ENCODE data around the gene ZNF575. TPM values are rescaled to one million over a fixed set of nuclear protein-coding genes. Genes with fewer than 3 reads are reported as not detected.

Gene ZNF575
- total and polyA plus RNA-seq, 10 of the 15 experiments (the other 5 are each of a cell fraction or from before 2014, with no cell fraction given) = 0.18 to 2.8 (median 0.75) TPM

- ChIA-PET POLR2A (no interaction called here), SMC1A (ENCODE audit: uncharacterized antibody, unreplicated experiment) (no interaction called here), CTCF (interaction anchor here (4.9 kb wide), 1 partner anchor 56 kb away, joined by 36 read pairs; the partner anchor contains the start of gene IRGQ), RAD21 (ENCODE audit: unreplicated experiment) (no interaction called here)
- no TSS peak for BruUV-seq (replicated peaks)
- H3K4me1 ChIP-seq (ENCODE audit: control insufficient read depth, insufficient read depth, low read length) = no peaks in the 10 kb centered on the region
- H3K36me3 ChIP-seq (ENCODE audit: control insufficient read depth in 2 of 2, insufficient read depth in 2 of 2, low read length in 1 of 2) = peaks cover 5 to 6% of the 10 kb centered on the region in 2 experiments
- H4K20me1 ChIP-seq (ENCODE audit: control insufficient read depth, insufficient read depth) = no peaks in the 10 kb centered on the region
- intact Hi-C loops (cut with micrococcal nuclease; ENCODE audit: unreplicated experiment) = no loop called here
- H3K79me2 ChIP-seq (ENCODE audit: control insufficient read depth, insufficient read depth, low read length) = no peaks in the 10 kb centered on the region
- no peak for ATAC-seq
- no peak for FAIRE-seq
- H3K9ac ChIP-seq (ENCODE audit: control insufficient read depth, insufficient read depth, low read length) = no peak overlapping the region
- H3K27ac ChIP-seq (ENCODE audit: control insufficient read depth, insufficient read depth) = no peak overlapping the region
- TF ChIP-seq IKZF1 (conservative IDR thresholded peaks at IDR 0.05) (no peak), ATF3 (IDR thresholded peaks at IDR 0.05; ENCODE audit: borderline replicate concordance, extremely low read depth, low read depth, low read length) (no peak), TAF1 (IDR thresholded peaks at IDR 0.05; ENCODE audit: borderline replicate concordance, low read depth, low read length) (no peak), ZNF384 (IDR thresholded peaks at IDR 0.05; ENCODE audit: borderline replicate concordance, low read depth, low read length) (no peak), SREBF2 (IDR thresholded peaks at IDR 0.05; ENCODE audit: low read length) (no peak), DPF2 (IDR thresholded peaks at IDR 0.05) (no peak), GATAD2B (conservative IDR thresholded peaks at IDR 0.05; ENCODE audit: low read depth) (no peak)
- no peaks in the 10 kb centered on the region; the same call in 2 of the 3 replicates for H3K9me3 ChIP-seq (replicated peaks; ENCODE audit: control insufficient read depth, insufficient read depth, low read length)
- no peak overlapping the region for H2AFZ ChIP-seq (ENCODE audit: control insufficient read depth, low read depth, low read length)
- in situ Hi-C loops (cut with MboI) = no loop called here
- no peak overlapping the region for H3K4me2 ChIP-seq (ENCODE audit: control insufficient read depth, insufficient read depth)
- no peak overlapping the region for H3K4me3 ChIP-seq
- H3K27me3 ChIP-seq (replicated peaks in 1 of 2; ENCODE audit: control insufficient read depth in 2 of 2, insufficient read depth in 2 of 2, low read length in 1 of 2) = no peaks in the 10 kb centered on the region
- no peak for DNase-seq (ENCODE audit: low read depth, low spot score)
Observed at GRCh38 chr19:43538922-43539321, 5.9 kb downstream of the ZNF575 start.

- no peak overlapping the region for H2AFZ ChIP-seq (ENCODE audit: control insufficient read depth, low read depth, low read length)
- no peak for TF ChIP-seq CHD1 (IDR thresholded peaks at IDR 0.05; ENCODE audit: low read depth, low read length)
- TF ChIP-seq MLLT1 (IDR thresholded peaks at IDR 0.05) = no peak
- no peak for TF ChIP-seq ELK1 (IDR thresholded peaks at IDR 0.05; ENCODE audit: low read depth, low read length)
- no peak for TF ChIP-seq ZNF24 (IDR thresholded peaks at IDR 0.05)
- TF ChIP-seq SUPT20H (IDR thresholded peaks at IDR 0.05; ENCODE audit: borderline replicate concordance, control insufficient read depth, low read depth, low read length) = no peak
- no peak for TF ChIP-seq ZNF274 (IDR thresholded peaks at IDR 0.05; ENCODE audit: insufficient read depth, insufficient read length)
- TF ChIP-seq BCL3 (IDR thresholded peaks at IDR 0.05; ENCODE audit: borderline replicate concordance, insufficient read depth, low read depth, low read length, poor library complexity, severe bottlenecking) = no peak
- no peak for TF ChIP-seq SP1 (IDR thresholded peaks at IDR 0.05; ENCODE audit: low read depth, low read length)
Observed at GRCh38 chr19:43540381-43540780, 7.4 kb downstream of the ZNF575 start.

More at GRCh38 chr19:43540381-43540780, 7.4 kb downstream of the ZNF575 start:
- Histone ChIP-seq H4K20me1 (ENCODE audit: control insufficient read depth, insufficient read depth) (no peaks in the 10 kb centered on the region), H3K9ac (ENCODE audit: control insufficient read depth, insufficient read depth, low read length) (no peak overlapping the region), H3K9me3 (replicated peaks; ENCODE audit: control insufficient read depth, insufficient read depth, low read length) (no peaks in the 10 kb centered on the region; the same call in 2 of the 3 replicates), H3K27ac (ENCODE audit: control insufficient read depth, insufficient read depth) (no peak overlapping the region), H3K36me3 (ENCODE audit: control insufficient read depth in 2 of 2, insufficient read depth in 2 of 2, low read length in 1 of 2) (peaks cover 8 to 10% of the 10 kb centered on the region in 2 experiments), H3K4me2 (ENCODE audit: control insufficient read depth, insufficient read depth) (no peak overlapping the region), H3K27me3 (replicated peaks in 1 of 2; ENCODE audit: control insufficient read depth in 2 of 2, insufficient read depth in 2 of 2, low read length in 1 of 2) (no peaks in the 10 kb centered on the region), H3K4me3 (no peak overlapping the region), H3K79me2 (ENCODE audit: control insufficient read depth, insufficient read depth, low read length) (no peaks in the 10 kb centered on the region), H3K4me1 (ENCODE audit: control insufficient read depth, insufficient read depth, low read length) (no peaks in the 10 kb centered on the region)
- in situ Hi-C loops (cut with MboI) (no loop called here), intact Hi-C loops (cut with micrococcal nuclease; ENCODE audit: unreplicated experiment) (no loop called here)
- SMC1A ChIA-PET (ENCODE audit: uncharacterized antibody, unreplicated experiment) = no interaction called here
- FAIRE-seq (no peak), DNase-seq (ENCODE audit: low read depth, low spot score) (no peak), ATAC-seq (no peak)
- CTCF ChIA-PET = no interaction called here
- POLR2A ChIA-PET = no interaction called here
- WGBS (ENCODE audit: insufficient coverage, insufficient replicate concordance, low lambda C conversion rate, missing lambda C conversion rate) = 84% methylated on average over 3 of the region's 3 CpGs
- RAD21 ChIA-PET (ENCODE audit: unreplicated experiment) = no interaction called here
- BruUV-seq (replicated peaks) = no TSS peak

All from GM12878 (cell line).